Common myeloid progenitor, CD34-positive (primary cell): ENCODE measurements around the gene IARS1. TPM values are rescaled to one million over a fixed set of nuclear protein-coding genes. Genes with fewer than 3 reads are reported as not detected.

Experiments
- CTCF ChIA-PET: fragments of 350-600 bp; sonication (Branson Sonifier 250); formaldehyde crosslinking; loops from one replicate; lab custom pipeline; 2021; ENCODE audit warnings: antibody characterized with exemption; lab: Charles Lee
- POLR2A ChIA-PET: fragments of 350-600 bp; sonication (Branson Sonifier 250); formaldehyde crosslinking; loops from one replicate; lab custom pipeline; 2021; ENCODE audit warnings: antibody characterized with exemption; lab: Charles Lee
- DNase-seq, 3 donors: peaks; one replicate each; pipeline versions ENCODE4 v3.0.0 to v3.0.0-alpha.2; 2013
- H3K27ac ChIP-seq, 2 experiments: 1 replicate in 1 of 2; 2 replicates in 1 of 2; pipeline ENCODE4 v1.7.0; 2013; ENCODE audit warnings: inconsistent platforms in 2 of 2, low read length in 2 of 2, mild to moderate bottlenecking in 2 of 2, low read depth in 1 of 2, moderate library complexity in 1 of 2; ENCODE audit not compliant: severe bottlenecking in 2 of 2, insufficient read depth in 1 of 2, poor library complexity in 1 of 2
- H3K27me3 ChIP-seq, 5 experiments: replicated peaks in 2 of 5; 1 replicate in 3 of 5; 2 replicates in 2 of 5; pipeline versions ENCODE4 v1.6.1 to v1.7.0; 2013; ENCODE audit warnings: low read length in 4 of 5, mild to moderate bottlenecking in 2 of 5, moderate library complexity in 2 of 5, inconsistent platforms in 1 of 5; ENCODE audit not compliant: insufficient read depth in 5 of 5, control insufficient read depth in 4 of 5
- H3K36me3 ChIP-seq, 4 experiments: 1 replicate in 2 of 4; 2 replicates in 2 of 4; pipeline versions ENCODE4 v1.6.1 to v1.7.0; 2013; ENCODE audit warnings: low read length in 3 of 4, control low read depth in 1 of 4, mild to moderate bottlenecking in 1 of 4; ENCODE audit not compliant: control insufficient read depth in 4 of 4, insufficient read depth in 4 of 4
- H3K4me1 ChIP-seq, 4 experiments: 1 replicate in 3 of 4; 2 replicates in 1 of 4; pipeline versions ENCODE4 v1.6.1 to v1.7.1; 2013; ENCODE audit warnings: low read length in 3 of 4, mild to moderate bottlenecking in 3 of 4, control low read depth in 1 of 4, inconsistent platforms in 1 of 4, moderate library complexity in 1 of 4; ENCODE audit not compliant: control insufficient read depth in 4 of 4, insufficient read depth in 4 of 4; ENCODE audit errors: control extremely low read depth in 1 of 4
- H3K4me3 ChIP-seq, 7 experiments: 1 replicate in 4 of 7; 2 replicates in 3 of 7; pipeline versions ENCODE4 v1.5.1 to v1.7.0; 2013; ENCODE audit warnings: mild to moderate bottlenecking in 7 of 7, low read length in 6 of 7, moderate library complexity in 6 of 7, inconsistent platforms in 2 of 7, low read depth in 2 of 7, control low read depth in 1 of 7; ENCODE audit not compliant: insufficient read depth in 4 of 7, control insufficient read depth in 1 of 7; ENCODE audit errors: extremely low read depth in 1 of 7
- H3K9me3 ChIP-seq, 5 experiments: 1 replicate in 4 of 5; 2 replicates in 1 of 5; pipeline versions ENCODE4 v1.6.1 to v1.7.1; 2013; ENCODE audit warnings: low read length in 4 of 5, mild to moderate bottlenecking in 2 of 5, inconsistent platforms in 1 of 5, low read depth in 1 of 5, moderate library complexity in 1 of 5; ENCODE audit not compliant: control insufficient read depth in 4 of 5, insufficient read depth in 2 of 5; ENCODE audit errors: control extremely low read depth in 1 of 5
- WGBS: methylation state at CpG from one replicate; pipeline ENCODE4 v1.1.5; 2013; ENCODE audit not compliant: insufficient coverage; 5-methylcytosine and 5-hydroxymethylcytosine counted together
- polyA plus RNA-seq: library from polyadenylated mRNA; unstranded; fragments of 120-200 nt; gene quantifications from one replicate; pipeline ENCODE4 v1.2.1, GENCODE V29; 2013

Gene IARS1
- polyA plus RNA-seq: 96.7 TPM

DNA sequence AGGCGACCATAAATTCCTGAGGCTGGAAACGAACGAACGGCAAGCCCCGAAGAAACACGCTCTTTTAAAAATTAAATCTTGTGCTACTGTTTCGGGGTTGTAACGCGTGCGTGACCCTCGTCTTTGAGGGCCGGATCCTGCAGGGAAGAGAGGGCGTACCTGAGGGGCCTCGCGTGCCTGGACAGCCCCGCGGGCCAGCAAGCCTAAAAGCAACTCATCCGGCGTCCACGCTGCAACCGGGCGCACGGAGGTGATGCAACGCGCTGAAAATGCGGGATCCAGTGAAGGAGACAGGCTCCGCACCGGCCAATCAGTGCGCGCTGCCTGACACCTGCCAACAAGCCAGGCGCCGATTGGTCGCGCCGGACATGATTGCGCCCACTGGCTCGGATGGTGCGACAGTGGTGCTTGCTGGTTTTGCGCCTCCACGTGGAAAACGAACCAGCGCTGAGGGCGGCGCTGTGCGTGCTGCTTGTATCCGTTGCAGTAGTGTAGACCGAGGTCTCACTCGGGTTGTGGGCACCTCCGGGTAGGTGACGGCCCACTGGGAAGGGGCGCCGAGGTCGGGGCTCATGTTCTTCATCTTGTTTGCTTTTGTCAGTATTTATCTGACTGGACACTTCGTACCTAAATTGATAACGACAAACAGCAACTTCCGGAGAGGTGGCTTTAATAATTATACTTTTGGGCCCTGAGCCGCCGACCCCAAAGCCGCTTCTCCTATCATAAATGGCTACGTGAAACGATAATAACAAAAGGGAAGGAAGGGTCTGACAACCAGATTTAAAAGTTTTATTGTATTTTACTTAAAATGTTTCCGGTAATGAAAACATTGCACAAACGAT is at the start of gene IARS1:
TSS of gene IARS1 (minus strand) at position 246 of the 845 bp plus-strand sequence. CDS start 4,278 bp downstream, outside the sequence.
- DNase-seq: peak; percentile 98 to 99 (median 99)
- H3K4me3 ChIP-seq: peak within 1 kb of the TSS; percentile 73 to 95 (median 92)
- peaks cover 11 to 36% (median 16%) of the 10 kb centered on the region in 4 experiments for H3K36me3 ChIP-seq
- no peaks in the 10 kb centered on the region for H3K27me3 ChIP-seq
- H3K4me1 ChIP-seq: peaks cover 25 to 50% (median 42%) of the 10 kb centered on the region in 4 experiments
- ChIA-PET POLR2A (no interaction called here), CTCF (no interaction called here)
- under 1% methylated on average over 55 of the region's 63 CpGs for WGBS
- H3K27ac ChIP-seq: peak within 1 kb of the TSS; percentile 86 to 96
- H3K9me3 ChIP-seq: no peaks in the 10 kb centered on the region

DNA sequence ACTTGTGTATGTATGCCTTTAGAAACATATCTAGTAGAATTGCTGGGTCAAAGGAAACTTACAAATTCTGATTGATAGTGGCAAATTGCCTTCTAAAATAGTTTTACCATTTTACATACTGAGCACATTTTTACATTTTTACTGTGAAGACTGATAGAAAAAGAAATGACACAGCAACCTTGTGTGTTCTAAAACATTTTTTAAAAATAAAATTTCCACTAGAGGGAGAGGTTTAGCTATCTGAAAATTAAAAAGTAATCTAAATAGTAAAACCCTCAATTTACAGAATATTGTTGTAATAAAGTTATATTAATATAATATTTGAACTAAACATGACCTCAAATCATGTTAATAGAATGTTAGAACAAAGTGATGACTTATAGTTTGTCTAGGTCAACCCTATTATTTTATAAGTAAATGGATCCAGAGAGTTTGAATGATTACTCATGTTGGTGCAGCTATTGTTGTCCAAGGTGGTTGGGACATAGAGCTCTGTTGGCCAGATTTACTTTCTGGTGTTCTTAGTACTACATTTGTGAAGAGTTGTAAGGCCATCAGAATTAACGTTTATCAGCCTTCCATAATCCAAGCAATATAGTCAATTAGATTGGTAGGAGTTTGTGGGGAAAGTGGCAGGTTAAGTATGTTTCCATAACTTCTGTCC is 49.5 kb upstream of the IARS1 start:
- peaks cover 0 to 3% (median 0%) of the 10 kb centered on the region in 5 experiments for H3K9me3 ChIP-seq
- H3K27ac ChIP-seq: no peak overlapping the region
- no peak overlapping the region for H3K4me3 ChIP-seq
- H3K36me3 ChIP-seq: peaks cover 8 to 50% (median 21%) of the 10 kb centered on the region in 4 experiments
- H3K4me1 ChIP-seq: no peaks in the 10 kb centered on the region
- DNase-seq: peak in 2 of 3 donors; percentile 12 to 15
- ChIA-PET CTCF (interaction anchor here (0.6 to 5.6 kb wide), 11 partner anchors 17 to 375 kb away, joined by 3 to 35 read pairs (median 3); partner anchors contain the start of gene CENPP), POLR2A (interaction anchor here (0.6 kb wide), 1 partner anchor 9 kb away, joined by 3 read pairs; no protein-coding TSS in a partner anchor)
- H3K27me3 ChIP-seq: no peaks in the 10 kb centered on the region
- WGBS: no CpG with 5 or more reads among the region's 1 CpG

DNA sequence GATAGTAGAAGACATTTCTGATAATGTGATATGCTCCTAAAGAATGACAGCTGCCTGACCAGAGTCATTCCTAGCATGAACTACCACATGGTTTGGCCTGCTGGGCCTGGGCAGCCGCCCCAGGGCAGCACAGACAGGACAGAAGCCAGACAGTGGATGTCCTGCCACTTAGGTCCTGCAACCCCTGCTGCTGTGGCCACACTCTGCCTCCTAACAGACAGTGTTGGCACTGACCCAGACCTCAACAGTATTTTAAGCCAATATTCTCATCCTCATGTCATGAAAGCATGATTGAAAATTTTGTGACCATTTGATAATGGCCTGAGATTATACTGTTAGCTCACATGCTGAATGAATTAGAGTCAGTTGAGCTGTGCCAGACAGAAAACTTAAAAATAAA is 48.1 kb upstream of the IARS1 start:
- no peak for DNase-seq
- POLR2A ChIA-PET: no interaction called here
- H3K27me3 ChIP-seq: no peaks in the 10 kb centered on the region
- peaks cover 0 to 3% (median 0%) of the 10 kb centered on the region in 5 experiments for H3K9me3 ChIP-seq
- WGBS: 100% methylated on average over 1 of the region's 1 CpG
- H3K4me3 ChIP-seq: no peak overlapping the region
- CTCF ChIA-PET: interaction anchor here (1.0 to 5.6 kb wide), 2 partner anchors 96 to 102 kb away, joined by 5 to 35 read pairs; no protein-coding TSS in a partner anchor
- H3K27ac ChIP-seq: no peak overlapping the region
- peaks cover 8 to 49% (median 26%) of the 10 kb centered on the region in 4 experiments for H3K36me3 ChIP-seq
- no peaks in the 10 kb centered on the region for H3K4me1 ChIP-seq

DNA sequence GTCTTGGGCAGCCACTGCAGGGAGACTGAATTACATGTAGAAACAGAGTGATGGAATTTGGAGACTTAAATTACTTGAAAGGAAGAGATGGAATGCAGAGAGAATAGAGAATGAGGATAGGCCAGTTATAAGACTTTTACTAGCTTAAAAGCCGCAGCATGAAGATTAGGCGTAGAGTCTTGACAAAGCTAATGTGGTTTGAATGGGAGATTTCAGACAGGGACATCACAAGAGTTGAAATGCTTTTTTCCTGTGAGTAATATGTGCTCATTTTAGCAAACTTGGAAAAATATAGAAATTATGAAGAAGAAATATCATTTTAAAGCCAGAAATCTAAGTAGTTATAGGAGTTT is 39.8 kb upstream of the IARS1 start:
- H3K27ac ChIP-seq: no peak overlapping the region
- H3K4me3 ChIP-seq: no peak overlapping the region
- DNase-seq: no peak
- ChIA-PET POLR2A (no interaction called here), CTCF (interaction anchor here (1.0 to 2.6 kb wide), 3 partner anchors 12 to 297 kb away, joined by 3 to 12 read pairs (median 7); no protein-coding TSS in a partner anchor)
- H3K27me3 ChIP-seq: no peaks in the 10 kb centered on the region
- 100% methylated on average over 2 of the region's 2 CpGs for WGBS
- H3K9me3 ChIP-seq: no peaks in the 10 kb centered on the region
- peaks cover 3 to 34% (median 12%) of the 10 kb centered on the region in 4 experiments for H3K36me3 ChIP-seq
- H3K4me1 ChIP-seq: peaks cover 0 to under 1% (median 0%) of the 10 kb centered on the region in 4 experiments

DNA sequence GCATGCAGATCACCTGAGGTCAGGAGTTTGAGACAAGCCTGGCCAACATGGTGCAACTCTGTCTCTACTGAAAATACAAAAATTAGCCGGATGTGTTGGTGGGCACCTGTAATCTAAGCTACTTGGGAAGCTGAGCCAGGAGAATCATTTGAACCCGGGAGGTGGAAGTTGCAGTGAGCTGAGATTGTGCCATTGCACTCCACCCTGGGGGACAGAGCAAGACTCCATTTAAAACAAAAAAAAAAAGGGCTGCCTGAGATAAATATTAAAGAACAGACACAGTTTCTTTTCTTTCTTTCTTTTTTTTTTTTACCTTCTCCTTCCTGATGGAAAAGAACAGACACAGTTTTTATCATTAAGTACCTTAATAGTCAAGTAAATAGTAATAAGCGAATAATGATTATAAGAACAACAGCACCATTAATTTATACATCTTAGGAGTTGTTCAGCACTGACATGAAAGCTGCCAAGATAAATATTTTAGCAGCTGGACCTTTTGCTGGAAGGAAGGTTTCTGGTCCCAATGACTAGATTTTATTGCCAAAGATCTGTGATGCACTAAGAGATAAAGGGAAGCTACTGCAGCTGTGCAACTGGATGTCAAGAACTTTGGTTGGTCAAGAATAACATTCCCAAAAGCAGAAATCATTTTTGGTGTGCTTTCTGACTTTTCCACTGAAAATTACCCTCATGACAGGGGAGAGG is 39.2 kb upstream of the IARS1 start:
- no peak overlapping the region for H3K27ac ChIP-seq
- 100% methylated on average over 2 of the region's 3 CpGs for WGBS
- CTCF ChIA-PET: interaction anchor here (2.4 to 2.6 kb wide), 2 partner anchors 12 to 106 kb away, joined by 7 to 12 read pairs; no protein-coding TSS in a partner anchor
- POLR2A ChIA-PET: no interaction called here
- no peak for DNase-seq
- H3K9me3 ChIP-seq: no peaks in the 10 kb centered on the region
- no peak overlapping the region for H3K4me3 ChIP-seq
- H3K27me3 ChIP-seq: no peaks in the 10 kb centered on the region
- peaks cover 0 to 3% (median 1%) of the 10 kb centered on the region in 4 experiments for H3K4me1 ChIP-seq
- peaks cover 2 to 29% (median 9%) of the 10 kb centered on the region in 4 experiments for H3K36me3 ChIP-seq

DNA sequence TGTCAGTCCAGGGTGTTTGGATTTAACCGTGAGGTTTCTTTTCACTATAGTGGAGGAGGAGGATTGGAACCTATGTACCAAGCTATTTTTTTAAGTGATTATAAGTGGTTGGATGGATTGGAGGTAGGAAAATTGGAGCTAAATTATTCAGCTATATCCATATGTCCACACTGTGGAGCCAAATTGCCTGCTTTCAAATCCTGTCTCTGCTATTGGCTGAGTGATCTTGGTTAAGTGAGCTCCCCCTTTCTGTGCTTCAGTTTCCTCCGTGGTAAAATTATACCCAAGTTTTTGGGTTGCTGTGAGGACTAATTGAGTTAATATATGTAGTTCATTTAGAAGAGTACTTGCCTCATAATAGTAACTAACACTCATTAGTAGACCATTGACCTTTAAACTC is 34.7 kb upstream of the IARS1 start:
- Histone ChIP-seq H3K27me3 (no peaks in the 10 kb centered on the region), H3K9me3 (no peaks in the 10 kb centered on the region), H3K27ac (no peak overlapping the region), H3K4me3 (no peak overlapping the region), H3K4me1 (peaks cover 14 to 32% (median 24%) of the 10 kb centered on the region in 4 experiments), H3K36me3 (peaks cover 0 to 7% (median 2%) of the 10 kb centered on the region in 4 experiments)
- no CpG with 5 or more reads among the region's 2 CpGs for WGBS
- peak; percentile 52 to 71 (median 68) for DNase-seq
- ChIA-PET POLR2A (no interaction called here), CTCF (interaction anchor here (1.1 to 1.9 kb wide), 7 partner anchors 12 to 306 kb away, joined by 3 to 10 read pairs (median 4); no protein-coding TSS in a partner anchor)
